GM12875 (cell line): ENCODE measurements around the gene PDE6C.

Experiments
- H3K4me3 ChIP-seq: one replicate; pipeline ENCODE4 v1.5.1; 2011; ENCODE audit warnings: low read depth, low read length, control low read depth
- CTCF ChIP-seq: IDR thresholded peaks from 2 replicates; pipeline ENCODE4 v1.5.1; 2011; ENCODE audit warnings: low read depth, mild to moderate bottlenecking, control low read depth, inconsistent platforms, low read length, moderate library complexity, borderline replicate concordance; ENCODE audit not compliant: insufficient read depth

Gene PDE6C

GRCh38 chr10:93572606-93573005, 39.7 kb upstream of the PDE6C start:
- TF ChIP-seq CTCF, result no peak

DNA sequence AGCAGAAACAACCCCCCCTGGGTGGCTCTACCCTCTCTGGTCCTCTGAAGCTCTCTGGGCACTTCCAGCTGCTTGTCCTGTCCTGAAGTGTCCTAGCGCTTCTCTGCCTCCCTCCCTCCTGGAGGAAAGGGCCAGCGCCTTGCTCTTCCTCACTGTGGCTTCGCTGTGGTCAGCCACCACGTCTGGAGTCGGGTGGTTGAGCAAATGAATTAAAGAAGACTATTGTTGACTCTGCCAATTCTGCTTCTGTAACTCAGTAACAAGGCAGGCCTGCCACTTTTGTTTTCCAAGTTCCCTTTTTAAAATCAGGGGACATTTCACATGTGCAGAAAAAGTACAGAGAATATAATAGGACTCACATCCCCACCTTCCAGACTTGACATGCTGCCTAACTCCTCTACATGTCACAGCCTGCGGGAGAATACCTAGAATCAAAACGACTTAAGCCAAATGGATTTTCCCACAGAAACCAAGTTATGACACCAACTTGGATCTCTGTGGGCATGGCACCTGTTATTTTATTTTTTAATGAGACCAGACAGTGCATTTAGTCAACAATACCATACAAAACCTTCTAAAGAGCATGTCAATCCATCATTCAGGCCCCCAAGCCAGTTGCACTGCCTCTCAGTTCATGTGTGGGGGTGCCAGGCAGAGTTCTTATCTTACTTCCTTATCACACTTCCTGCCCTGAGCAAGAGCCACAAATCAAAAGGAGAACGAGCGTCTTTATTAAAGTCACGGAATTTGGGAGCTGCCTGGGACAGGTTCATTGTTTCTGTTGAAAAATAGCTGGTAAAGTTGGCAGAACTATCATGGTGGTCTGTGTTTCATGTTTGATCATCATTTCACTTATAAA, 39.1 kb upstream of the PDE6C start:
- no peak for TF ChIP-seq CTCF
- no peak overlapping the region for H3K4me3 ChIP-seq

More at GRCh38 chr10:93572606-93573005, 39.7 kb upstream of the PDE6C start:
- H3K4me3 ChIP-seq, result no peak overlapping the region

DNA sequence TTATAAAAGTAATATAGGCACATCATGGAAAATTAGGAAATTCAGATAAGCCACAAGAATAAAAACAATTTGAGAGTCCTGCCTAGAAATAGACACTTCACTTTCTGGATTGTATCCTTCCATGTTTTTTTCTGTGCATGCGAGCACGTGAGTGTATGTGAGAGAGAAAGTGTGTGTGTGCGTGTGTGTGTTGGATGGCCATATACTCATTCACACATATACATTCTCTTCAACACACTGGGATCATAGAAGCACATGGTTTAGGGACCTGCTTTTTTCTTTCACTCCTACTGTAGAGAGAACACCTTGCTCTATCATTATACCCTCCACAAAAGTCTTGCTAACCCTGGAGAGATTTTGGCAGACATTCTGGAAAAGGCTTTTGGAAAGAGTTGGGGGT, 38.4 kb upstream of the PDE6C start:
- H3K4me3 ChIP-seq, result no peak overlapping the region
- TF ChIP-seq CTCF, result no peak

DNA sequence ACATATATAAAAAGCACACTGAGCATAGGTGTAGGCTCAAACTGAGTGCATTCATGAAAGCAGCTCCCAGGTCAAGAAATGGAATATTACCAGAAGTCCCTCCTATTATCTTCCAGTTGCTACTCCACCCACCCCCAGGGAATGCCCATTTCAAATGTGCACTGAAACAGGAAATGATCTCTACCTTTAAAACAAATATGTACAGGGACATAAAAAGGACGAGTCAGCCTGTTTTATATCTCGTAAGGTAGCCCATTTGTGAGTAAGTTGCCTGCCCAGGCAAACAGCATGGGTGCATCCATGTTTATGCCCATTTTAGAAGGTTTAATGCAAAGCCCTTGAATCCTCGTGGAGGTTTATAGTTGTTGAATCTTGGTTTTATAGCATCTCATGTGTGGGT, 35.4 kb upstream of the PDE6C start:
- no peak overlapping the region for H3K4me3 ChIP-seq
- no peak for TF ChIP-seq CTCF

DNA sequence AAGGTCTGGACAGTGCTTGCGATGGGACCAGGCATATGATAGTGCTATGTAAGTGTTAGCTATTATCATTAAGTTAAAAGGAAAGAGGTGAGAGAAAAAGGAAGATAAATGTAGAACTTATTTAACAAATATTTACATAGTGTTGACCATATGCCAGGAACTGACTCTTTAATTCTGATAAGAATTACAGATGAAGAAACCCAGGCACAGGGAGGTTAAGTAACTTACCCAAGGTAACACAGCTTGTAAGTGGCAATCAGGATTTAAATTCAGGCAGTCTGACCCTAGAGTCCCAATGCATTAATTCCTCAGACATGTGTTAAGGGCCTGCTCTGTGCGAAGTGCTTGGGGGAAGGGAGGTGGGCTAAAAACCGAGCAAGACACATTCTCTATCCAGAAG, 34.8 kb upstream of the PDE6C start:
- H3K4me3 ChIP-seq, result no peak overlapping the region
- TF ChIP-seq CTCF, result no peak

DNA sequence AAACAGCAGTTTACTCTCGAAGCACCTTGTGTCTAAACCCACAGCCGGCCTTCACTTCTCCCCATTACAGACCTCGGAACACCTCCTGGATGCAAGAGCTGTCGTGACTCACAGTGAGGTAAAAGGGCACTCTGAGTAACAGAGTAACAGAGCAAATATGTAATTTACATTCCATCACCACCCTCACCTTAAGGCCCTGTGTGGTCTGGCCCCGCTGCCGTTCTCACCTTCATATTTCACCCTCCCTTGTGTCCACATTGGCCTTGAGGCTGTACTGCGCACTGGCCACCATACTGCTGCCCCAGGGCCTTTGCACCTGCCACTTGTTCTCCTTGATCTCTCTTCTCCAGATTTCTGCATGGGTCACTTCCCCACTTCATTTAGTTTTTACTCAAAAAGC, 33.2 kb upstream of the PDE6C start:
- no peak for TF ChIP-seq CTCF
- H3K4me3 ChIP-seq, result no peak overlapping the region

DNA sequence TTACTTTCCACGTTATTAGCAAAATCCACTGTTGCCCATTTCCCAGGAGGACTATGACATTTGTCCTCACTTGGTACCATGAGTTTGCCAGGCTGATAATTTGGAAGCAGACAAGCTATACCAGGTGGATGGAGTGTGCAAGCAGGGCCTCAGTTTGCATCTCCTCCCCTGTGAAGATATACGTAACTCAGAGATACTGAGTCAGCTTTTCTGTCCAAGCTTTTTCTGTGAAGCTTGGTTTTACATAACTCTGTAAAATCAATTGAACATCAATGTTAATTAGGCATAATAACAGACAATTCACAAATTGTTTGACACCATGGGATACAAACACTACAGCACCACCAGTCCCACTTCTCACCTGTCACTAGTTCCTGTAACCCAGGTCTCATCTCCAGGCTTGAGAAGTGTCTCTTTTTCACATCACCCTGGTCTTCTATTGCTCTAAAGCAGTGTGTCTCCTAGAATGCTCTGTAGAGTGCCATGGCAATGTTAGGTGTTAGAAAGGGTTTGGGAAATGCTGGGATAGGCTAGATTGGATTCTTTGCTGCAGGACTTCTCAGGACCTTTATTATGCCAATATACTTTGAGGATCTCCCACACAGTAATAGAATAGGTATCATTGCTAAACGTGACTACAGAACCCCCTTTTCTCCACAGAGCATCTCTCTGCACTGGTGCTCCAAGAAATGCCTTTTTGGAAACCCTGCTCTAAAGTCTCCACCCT, 32.2 kb upstream of the PDE6C start:
- H3K4me3 ChIP-seq, result no peak overlapping the region
- TF ChIP-seq CTCF, result no peak
